GM23338 (cell line): ENCODE measurements around the gene LIMCH1. TPM values are rescaled to one million over a fixed set of nuclear protein-coding genes. Genes with fewer than 3 reads are reported as not detected.

Experiments
- ATAC-seq: fragments of 200-7000 bp; cut with Tn5 transposase; 3 replicates; pipeline ENCODE4 v1.9.1; 2020
- DNase-seq: peaks from one replicate; pipeline ENCODE4 v3.0.0-alpha.2; 2015; ENCODE audit warnings: low spot score
- H2AFZ ChIP-seq: fragments of 200-600 bp; sonication (generic); 2 replicates; pipeline ENCODE4 v1.8.0; 2016; ENCODE audit warnings: antibody characterized with exemption, mild to moderate bottlenecking, moderate library complexity
- H3F3A ChIP-seq: fragments of 200-600 bp; sonication (generic); replicated peaks from 2 replicates; pipeline ENCODE4 v1.8.0; 2017; ENCODE audit warnings: antibody characterized with exemption, mixed run types, low read depth
- H3K27ac ChIP-seq: fragments of 200-600 bp; sonication (generic); 2 replicates; pipeline ENCODE4 v1.6.1; 2016; ENCODE audit warnings: low read depth
- H3K27me3 ChIP-seq: fragments of 200-600 bp; sonication (generic); 2 replicates; pipeline ENCODE4 v1.8.0; 2016; ENCODE audit warnings: mild to moderate bottlenecking, mixed run types, moderate library complexity; ENCODE audit not compliant: insufficient read depth
- H3K36me3 ChIP-seq: fragments of 200-600 bp; sonication (generic); 2 replicates; pipeline ENCODE4 v1.8.0; 2016; ENCODE audit warnings: mild to moderate bottlenecking; ENCODE audit not compliant: insufficient read depth
- H3K4me1 ChIP-seq: fragments of 200-600 bp; sonication (generic); 2 replicates; pipeline ENCODE4 v1.8.0; 2016; ENCODE audit warnings: mild to moderate bottlenecking, moderate library complexity; ENCODE audit not compliant: insufficient read depth
- H3K4me2 ChIP-seq: fragments of 200-600 bp; sonication (generic); 2 replicates; pipeline ENCODE4 v1.7.1; 2017; ENCODE audit warnings: mixed run types
- H3K4me3 ChIP-seq: fragments of 200-600 bp; sonication (generic); 2 replicates; pipeline ENCODE4 v1.6.1; 2016; ENCODE audit warnings: mixed run types
- H3K79me2 ChIP-seq: fragments of 200-600 bp; sonication (generic); replicated peaks from 2 replicates; pipeline ENCODE4 v1.8.0; 2017; ENCODE audit warnings: mild to moderate bottlenecking; ENCODE audit not compliant: insufficient read depth
- H3K9me2 ChIP-seq: fragments of 200-600 bp; sonication (generic); 2 replicates; pipeline ENCODE4 v1.8.0; 2017; ENCODE audit not compliant: insufficient read depth
- H4K20me1 ChIP-seq: fragments of 200-600 bp; sonication (generic); replicated peaks from 2 replicates; pipeline ENCODE4 v1.8.0; 2017; ENCODE audit warnings: mild to moderate bottlenecking; ENCODE audit not compliant: insufficient read depth
- H3K27ac Mint-ChIP-seq: 2 replicates; pipeline ENCODE4 v1.8.0; 2020; ENCODE audit warnings: inconsistent platforms, mild to moderate bottlenecking, moderate library complexity, mixed read lengths
- H3K27me3 Mint-ChIP-seq: 3 replicates; pipeline ENCODE4 v1.8.0; 2022; ENCODE audit warnings: low read depth, mild to moderate bottlenecking, moderate library complexity, mixed read lengths, inconsistent platforms; ENCODE audit not compliant: insufficient read depth, poor library complexity
- H3K36me3 Mint-ChIP-seq: 3 replicates; pipeline ENCODE4 v1.8.0; 2021; ENCODE audit warnings: low read depth, mild to moderate bottlenecking, inconsistent platforms, moderate library complexity, mixed read lengths
- H3K4me1 Mint-ChIP-seq: 3 replicates; pipeline ENCODE4 v1.8.0; 2020; ENCODE audit warnings: mild to moderate bottlenecking, inconsistent platforms, mixed read lengths
- H3K4me3 Mint-ChIP-seq: 3 replicates; pipeline ENCODE4 v1.8.0; 2021; ENCODE audit warnings: moderate library complexity, mild to moderate bottlenecking, inconsistent platforms, mixed read lengths
- H3K9me3 Mint-ChIP-seq: 3 replicates; pipeline ENCODE4 v1.8.0; 2020; ENCODE audit warnings: moderate library complexity, mild to moderate bottlenecking, inconsistent platforms, mixed read lengths
- CREB1 ChIP-seq: fragments of 250-450 bp; sonication (Bioruptor Pico); IDR thresholded peaks from 2 replicates; pipeline ENCODE4 v1.5.0; 2020; ENCODE audit warnings: low read depth, mild to moderate bottlenecking, moderate library complexity
- CTCF ChIP-seq, 2 experiments: fragments of 200-600 bp in 1 of 2; sonication (generic) in 1 of 2; conservative IDR thresholded peaks; 2 replicates each; pipeline versions ENCODE4 v1.5.1 to v1.6.1; 2016 to 2017; ENCODE audit warnings: antibody characterized with exemption in 2 of 2, low read depth in 2 of 2, mild to moderate bottlenecking in 2 of 2, moderate library complexity in 1 of 2
- EZH2 ChIP-seq: fragments of 200-600 bp; sonication (generic); IDR thresholded peaks from one replicate; pipeline ENCODE4 v1.8.0; 2017; ENCODE audit warnings: antibody characterized with exemption, mild to moderate bottlenecking, low read depth; ENCODE audit not compliant: unreplicated experiment
- EZH2phosphoT487 ChIP-seq: fragments of 200-600 bp; sonication (generic); IDR thresholded peaks from one replicate; pipeline ENCODE4 v1.8.1; 2018; ENCODE audit warnings: antibody characterized with exemption; ENCODE audit not compliant: unreplicated experiment
- JUNB ChIP-seq: IDR thresholded peaks from one replicate; pipeline ENCODE4 v1.6.1; 2016; ENCODE audit warnings: antibody characterized with exemption; ENCODE audit not compliant: unreplicated experiment
- POLR2AphosphoS5 ChIP-seq: IDR thresholded peaks from 2 replicates; pipeline ENCODE4 v1.6.1; 2016; ENCODE audit warnings: antibody characterized with exemption, low read depth
- REST ChIP-seq: IDR thresholded peaks from one replicate; pipeline ENCODE4 v1.6.1; 2018; ENCODE audit warnings: antibody characterized with exemption; ENCODE audit not compliant: unreplicated experiment
- STAT1 ChIP-seq: IDR thresholded peaks from one replicate; pipeline ENCODE4 v1.6.1; 2016; ENCODE audit warnings: antibody characterized with exemption; ENCODE audit not compliant: unreplicated experiment
- ZNF114 ChIP-seq: fragments of 250-450 bp; sonication (Bioruptor Pico); IDR thresholded peaks from 2 replicates; pipeline ENCODE4 v1.5.0; 2020; ENCODE audit warnings: mild to moderate bottlenecking, moderate library complexity
- ZNF331 ChIP-seq: fragments of 250-450 bp; sonication (Bioruptor Pico); IDR thresholded peaks from 2 replicates; pipeline ENCODE4 v1.5.0; 2020; ENCODE audit warnings: low read depth, mild to moderate bottlenecking, moderate library complexity
- polyA plus RNA-seq: library from polyadenylated mRNA; unstranded; fragments of >200 nt; fragmentation: Nextera tagmentation; extraction: Ambion mirVana; gene quantifications from 2 replicates; pipeline ENCODE4 v1.2.1, GENCODE V29; 2016
- total RNA-seq: library from RNA; depleted of rRNA; stranded (reverse); fragments of >200 nt; shearing (Covaris generic); gene quantifications from 2 replicates; pipeline ENCODE4 v1.2.3, GENCODE V29; 2014
- TF ChIP-seq, protein P1 (sequence below): IDR thresholded peaks from 2 replicates; pipeline ENCODE4 v1.6.1; 2016; ENCODE audit warnings: antibody characterized with exemption
- TF ChIP-seq, protein P2 (sequence below): fragments of 250-450 bp; sonication (Bioruptor Pico); IDR thresholded peaks from 2 replicates; pipeline ENCODE4 v1.5.0; 2020; ENCODE audit warnings: mild to moderate bottlenecking, moderate library complexity

Gene LIMCH1
- total and polyA plus RNA-seq, 2 experiments from 2014 or later: 1.5 TPM

- H4K20me1 ChIP-seq: no peaks in the 10 kb centered on the region
- H2AFZ ChIP-seq: no peak overlapping the region
- Mint-ChIP-seq H3K36me3 (no peaks in the 10 kb centered on the region), H3K4me3 (no peak overlapping the region), H3K9me3 (no peaks in the 10 kb centered on the region), H3K27me3 (peaks cover 3% of the 10 kb centered on the region), H3K27ac (no peak overlapping the region), H3K4me1 (peaks cover 5% of the 10 kb centered on the region)
- no peak for TF ChIP-seq REST
- TF ChIP-seq CTCF (conservative IDR thresholded peaks at IDR 0.05; ENCODE audit: low read depth in 2 of 2): no peak
- TF ChIP-seq JUNB: no peak
- no peak for TF ChIP-seq EZH2
- no peak for TF ChIP-seq ZNF331 (CRISPR knock-in tag)
- no peak for TF ChIP-seq POLR2AphosphoS5
- TF ChIP-seq, protein P1, sequence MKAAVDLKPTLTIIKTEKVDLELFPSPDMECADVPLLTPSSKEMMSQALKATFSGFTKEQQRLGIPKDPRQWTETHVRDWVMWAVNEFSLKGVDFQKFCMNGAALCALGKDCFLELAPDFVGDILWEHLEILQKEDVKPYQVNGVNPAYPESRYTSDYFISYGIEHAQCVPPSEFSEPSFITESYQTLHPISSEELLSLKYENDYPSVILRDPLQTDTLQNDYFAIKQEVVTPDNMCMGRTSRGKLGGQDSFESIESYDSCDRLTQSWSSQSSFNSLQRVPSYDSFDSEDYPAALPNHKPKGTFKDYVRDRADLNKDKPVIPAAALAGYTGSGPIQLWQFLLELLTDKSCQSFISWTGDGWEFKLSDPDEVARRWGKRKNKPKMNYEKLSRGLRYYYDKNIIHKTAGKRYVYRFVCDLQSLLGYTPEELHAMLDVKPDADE: no peak
- no peak for TF ChIP-seq EZH2phosphoT487
- no peak for TF ChIP-seq CREB1
- TF ChIP-seq, protein P2, sequence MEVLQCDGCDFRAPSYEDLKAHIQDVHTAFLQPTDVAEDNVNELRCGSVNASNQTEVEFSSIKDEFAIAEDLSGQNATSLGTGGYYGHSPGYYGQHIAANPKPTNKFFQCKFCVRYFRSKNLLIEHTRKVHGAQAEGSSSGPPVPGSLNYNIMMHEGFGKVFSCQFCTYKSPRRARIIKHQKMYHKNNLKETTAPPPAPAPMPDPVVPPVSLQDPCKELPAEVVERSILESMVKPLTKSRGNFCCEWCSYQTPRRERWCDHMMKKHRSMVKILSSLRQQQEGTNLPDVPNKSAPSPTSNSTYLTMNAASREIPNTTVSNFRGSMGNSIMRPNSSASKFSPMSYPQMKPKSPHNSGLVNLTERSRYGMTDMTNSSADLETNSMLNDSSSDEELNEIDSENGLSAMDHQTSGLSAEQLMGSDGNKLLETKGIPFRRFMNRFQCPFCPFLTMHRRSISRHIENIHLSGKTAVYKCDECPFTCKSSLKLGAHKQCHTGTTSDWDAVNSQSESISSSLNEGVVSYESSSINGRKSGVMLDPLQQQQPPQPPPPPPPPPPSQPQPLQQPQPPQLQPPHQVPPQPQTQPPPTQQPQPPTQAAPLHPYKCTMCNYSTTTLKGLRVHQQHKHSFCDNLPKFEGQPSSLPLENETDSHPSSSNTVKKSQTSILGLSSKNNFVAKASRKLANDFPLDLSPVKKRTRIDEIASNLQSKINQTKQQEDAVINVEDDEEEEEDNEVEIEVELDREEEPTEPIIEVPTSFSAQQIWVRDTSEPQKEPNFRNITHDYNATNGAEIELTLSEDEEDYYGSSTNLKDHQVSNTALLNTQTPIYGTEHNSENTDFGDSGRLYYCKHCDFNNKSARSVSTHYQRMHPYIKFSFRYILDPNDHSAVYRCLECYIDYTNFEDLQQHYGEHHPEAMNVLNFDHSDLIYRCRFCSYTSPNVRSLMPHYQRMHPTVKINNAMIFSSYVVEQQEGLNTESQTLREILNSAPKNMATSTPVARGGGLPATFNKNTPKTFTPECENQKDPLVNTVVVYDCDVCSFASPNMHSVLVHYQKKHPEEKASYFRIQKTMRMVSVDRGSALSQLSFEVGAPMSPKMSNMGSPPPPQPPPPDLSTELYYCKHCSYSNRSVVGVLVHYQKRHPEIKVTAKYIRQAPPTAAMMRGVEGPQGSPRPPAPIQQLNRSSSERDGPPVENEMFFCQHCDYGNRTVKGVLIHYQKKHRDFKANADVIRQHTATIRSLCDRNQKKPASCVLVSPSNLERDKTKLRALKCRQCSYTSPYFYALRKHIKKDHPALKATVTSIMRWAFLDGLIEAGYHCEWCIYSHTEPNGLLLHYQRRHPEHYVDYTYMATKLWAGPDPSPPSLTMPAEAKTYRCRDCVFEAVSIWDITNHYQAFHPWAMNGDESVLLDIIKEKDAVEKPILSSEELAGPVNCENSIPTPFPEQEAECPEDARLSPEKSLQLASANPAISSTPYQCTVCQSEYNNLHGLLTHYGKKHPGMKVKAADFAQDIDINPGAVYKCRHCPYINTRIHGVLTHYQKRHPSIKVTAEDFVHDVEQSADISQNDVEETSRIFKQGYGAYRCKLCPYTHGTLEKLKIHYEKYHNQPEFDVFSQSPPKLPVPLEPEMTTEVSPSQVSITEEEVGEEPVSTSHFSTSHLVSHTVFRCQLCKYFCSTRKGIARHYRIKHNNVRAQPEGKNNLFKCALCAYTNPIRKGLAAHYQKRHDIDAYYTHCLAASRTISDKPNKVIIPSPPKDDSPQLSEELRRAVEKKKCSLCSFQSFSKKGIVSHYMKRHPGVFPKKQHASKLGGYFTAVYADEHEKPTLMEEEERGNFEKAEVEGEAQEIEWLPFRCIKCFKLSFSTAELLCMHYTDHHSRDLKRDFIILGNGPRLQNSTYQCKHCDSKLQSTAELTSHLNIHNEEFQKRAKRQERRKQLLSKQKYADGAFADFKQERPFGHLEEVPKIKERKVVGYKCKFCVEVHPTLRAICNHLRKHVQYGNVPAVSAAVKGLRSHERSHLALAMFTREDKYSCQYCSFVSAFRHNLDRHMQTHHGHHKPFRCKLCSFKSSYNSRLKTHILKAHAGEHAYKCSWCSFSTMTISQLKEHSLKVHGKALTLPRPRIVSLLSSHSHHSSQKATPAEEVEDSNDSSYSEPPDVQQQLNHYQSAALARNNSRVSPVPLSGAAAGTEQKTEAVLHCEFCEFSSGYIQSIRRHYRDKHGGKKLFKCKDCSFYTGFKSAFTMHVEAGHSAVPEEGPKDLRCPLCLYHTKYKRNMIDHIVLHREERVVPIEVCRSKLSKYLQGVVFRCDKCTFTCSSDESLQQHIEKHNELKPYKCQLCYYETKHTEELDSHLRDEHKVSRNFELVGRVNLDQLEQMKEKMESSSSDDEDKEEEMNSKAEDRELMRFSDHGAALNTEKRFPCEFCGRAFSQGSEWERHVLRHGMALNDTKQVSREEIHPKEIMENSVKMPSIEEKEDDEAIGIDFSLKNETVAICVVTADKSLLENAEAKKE (CRISPR knock-in tag): no peak
- TF ChIP-seq STAT1: no peak
- no peak for TF ChIP-seq ZNF114 (CRISPR knock-in tag)
- no peaks in the 10 kb centered on the region for H3K79me2 ChIP-seq
- no peak overlapping the region for H3K4me3 ChIP-seq
- no peaks in the 10 kb centered on the region for H3F3A ChIP-seq
- DNase-seq (no peak), ATAC-seq (no peak)
- no peaks in the 10 kb centered on the region for H3K36me3 ChIP-seq
- no peaks in the 10 kb centered on the region for H3K4me1 ChIP-seq
- no peaks in the 10 kb centered on the region for H3K27me3 ChIP-seq
- no peak overlapping the region for H3K4me2 ChIP-seq
- no peak overlapping the region for H3K27ac ChIP-seq
- H3K9me2 ChIP-seq: no peaks in the 10 kb centered on the region
Observed at GRCh38 chr4:41655177-41655576, 117.2 kb downstream of the LIMCH1 start.
